GM19463 (cell line): ENCODE results near the gene CAMTA1.

Experiments used
- ATAC-seq: cut with Tn5 transposase; IDR thresholded peaks from one replicate; pipeline ENCODE4 v1.9.1; 2021; ENCODE audit warnings: mild to moderate bottlenecking, moderate library complexity; ENCODE audit not compliant: unreplicated experiment

The CAMTA1 gene

GRCh38 chr1:6923012-6923411 is 137.8 kb downstream of the CAMTA1 start:
- no peak for ATAC-seq

GRCh38 chr1:6923416-6923815 is 138.2 kb downstream of the CAMTA1 start:
- no peak for ATAC-seq

- no peak for ATAC-seq
These were observed 139.0 kb downstream of the CAMTA1 start for GRCh38 chr1:6923955-6924881.

GRCh38 chr1:6924891-6925290 is 139.6 kb downstream of the CAMTA1 start:
- no peak for ATAC-seq

- no peak for ATAC-seq
These were observed 142.4 kb downstream of the CAMTA1 start for GRCh38 chr1:6927626-6928025.

- no peak for ATAC-seq
These were observed 143.0 kb downstream of the CAMTA1 start for GRCh38 chr1:6928106-6928885.

GRCh38 chr1:6930732-6931300 is 145.6 kb downstream of the CAMTA1 start:
- no peak for ATAC-seq

GRCh38 chr1:6935361-6935883 is 150.2 kb downstream of the CAMTA1 start:
- ATAC-seq: no peak

- no peak for ATAC-seq
These were observed 150.8 kb downstream of the CAMTA1 start for GRCh38 chr1:6935911-6936690.

GRCh38 chr1:6937048-6937447 is 151.8 kb downstream of the CAMTA1 start:
- ATAC-seq: no peak

GRCh38 chr1:6939363-6939762 is 154.1 kb downstream of the CAMTA1 start:
- ATAC-seq: no peak

GRCh38 chr1:6941786-6942185 is 156.5 kb downstream of the CAMTA1 start:
- no peak for ATAC-seq

GRCh38 chr1:6942990-6943389 is 157.7 kb downstream of the CAMTA1 start:
- ATAC-seq: no peak

- ATAC-seq: no peak
These were observed 159.2 kb downstream of the CAMTA1 start for GRCh38 chr1:6944434-6944833.

GRCh38 chr1:6947952-6948351 is 162.7 kb downstream of the CAMTA1 start:
- no peak for ATAC-seq

GRCh38 chr1:6948416-6948815 is 163.2 kb downstream of the CAMTA1 start:
- ATAC-seq: no peak

GRCh38 chr1:6948861-6949260 is 163.6 kb downstream of the CAMTA1 start:
- ATAC-seq: no peak

GRCh38 chr1:6950001-6950765 is 164.9 kb downstream of the CAMTA1 start:
- no peak for ATAC-seq

GRCh38 chr1:6951536-6951935 is 166.3 kb downstream of the CAMTA1 start:
- no peak for ATAC-seq

GRCh38 chr1:6953216-6953615 is 168.0 kb downstream of the CAMTA1 start:
- no peak for ATAC-seq
